GM04503 (cell line): ENCODE results near the gene DLG2.

ENCODE experiments used
- DNase-seq: peaks from one replicate; pipeline ENCODE4 v3.0.0-alpha.2; 2012; ENCODE audit warnings: low read depth

DLG2 gene

GRCh38 chr11:84012171-84012826 is 1614.8 kb downstream of the DLG2 start:
- no peak for DNase-seq

GRCh38 chr11:84003181-84003580 is 1624.0 kb downstream of the DLG2 start:
- DNase-seq: no peak

GRCh38 chr11:83998921-83999320 is 1628.2 kb downstream of the DLG2 start:
- no peak for DNase-seq

- DNase-seq: no peak
Measured at GRCh38 chr11:83990160-83990733, 1636.9 kb downstream of the DLG2 start.

- no peak for DNase-seq
Measured at GRCh38 chr11:83982825-83983224, 1644.3 kb downstream of the DLG2 start.

- DNase-seq: no peak
Measured at GRCh38 chr11:83979593-83979992, 1647.6 kb downstream of the DLG2 start.

- DNase-seq: no peak
Measured at GRCh38 chr11:83978942-83979341, 1648.2 kb downstream of the DLG2 start.

- DNase-seq: no peak
Measured at GRCh38 chr11:83976086-83976485, 1651.1 kb downstream of the DLG2 start.

- no peak for DNase-seq
Measured at GRCh38 chr11:83972536-83972935, 1654.6 kb downstream of the DLG2 start.

GRCh38 chr11:83971063-83971462 is 1656.1 kb downstream of the DLG2 start:
- no peak for DNase-seq

GRCh38 chr11:83970061-83970671 is 1657.0 kb downstream of the DLG2 start:
- DNase-seq: no peak

- no peak for DNase-seq
Measured at GRCh38 chr11:83957038-83957900, 1669.9 kb downstream of the DLG2 start.

- no peak for DNase-seq
Measured at GRCh38 chr11:83956119-83956697, 1670.9 kb downstream of the DLG2 start.

- DNase-seq: no peak
Measured at GRCh38 chr11:83954780-83955179, 1672.4 kb downstream of the DLG2 start.

GRCh38 chr11:83951521-83951920 is 1675.6 kb downstream of the DLG2 start:
- no peak for DNase-seq

- DNase-seq: no peak
Measured at GRCh38 chr11:83948200-83948599, 1678.9 kb downstream of the DLG2 start.

GRCh38 chr11:83945976-83946375 is 1681.2 kb downstream of the DLG2 start:
- DNase-seq: no peak

GRCh38 chr11:83941050-83941449 is 1686.1 kb downstream of the DLG2 start:
- DNase-seq: no peak

- DNase-seq: no peak
Measured at GRCh38 chr11:83938148-83938547, 1689.0 kb downstream of the DLG2 start.

GRCh38 chr11:83933008-83933407 is 1694.1 kb downstream of the DLG2 start:
- DNase-seq: no peak

- DNase-seq: no peak
Measured at GRCh38 chr11:83927422-83927821, 1699.7 kb downstream of the DLG2 start.

- DNase-seq: no peak
Measured at GRCh38 chr11:83924795-83925542, 1702.2 kb downstream of the DLG2 start.
